KG1 (cell line): ENCODE results near the gene KIAA1671.

Experiments used
- DNase-seq: peaks from one replicate; lab custom pipeline; 2025; lab: John Stamatoyannopoulos, UW

KIAA1671 gene

DNA sequence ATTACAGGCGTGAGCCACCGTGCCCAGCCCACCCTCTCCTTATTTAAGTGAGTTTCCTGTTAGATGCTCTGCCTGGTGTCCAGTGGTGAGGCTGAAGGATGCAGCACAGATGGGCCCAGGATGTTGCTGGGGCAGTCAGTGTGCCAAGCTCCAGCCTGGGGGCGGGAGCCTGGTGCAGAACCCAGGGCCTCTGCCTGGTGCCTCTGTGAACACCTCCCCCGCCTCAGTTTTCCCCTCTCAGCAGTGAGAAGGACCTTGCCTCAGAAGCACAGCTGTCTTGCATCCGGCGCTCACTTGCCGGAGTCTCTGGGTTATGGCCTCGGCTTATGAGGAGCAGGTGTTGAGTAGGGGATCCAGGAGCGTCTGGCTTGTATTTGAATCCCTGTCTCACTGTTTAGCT is 116.2 kb downstream of the KIAA1671 start:
- no peak for DNase-seq

DNA sequence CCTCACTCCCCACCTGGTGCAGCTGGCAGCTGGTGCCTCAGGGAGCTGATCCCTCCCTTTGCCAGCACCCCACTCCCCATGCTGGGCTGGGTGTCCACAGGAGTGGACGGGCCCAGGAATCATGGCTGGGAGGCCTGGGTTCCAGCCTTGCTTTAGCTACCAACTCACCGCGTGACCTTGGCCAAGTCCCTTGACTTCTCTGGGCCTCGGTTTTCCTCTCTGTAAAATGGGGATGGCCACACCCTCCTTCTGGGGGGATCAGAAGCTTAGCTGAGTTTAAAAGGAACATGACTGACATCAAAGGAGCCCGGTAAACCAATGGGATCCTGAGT is 116.9 kb downstream of the KIAA1671 start:
- no peak for DNase-seq

DNA sequence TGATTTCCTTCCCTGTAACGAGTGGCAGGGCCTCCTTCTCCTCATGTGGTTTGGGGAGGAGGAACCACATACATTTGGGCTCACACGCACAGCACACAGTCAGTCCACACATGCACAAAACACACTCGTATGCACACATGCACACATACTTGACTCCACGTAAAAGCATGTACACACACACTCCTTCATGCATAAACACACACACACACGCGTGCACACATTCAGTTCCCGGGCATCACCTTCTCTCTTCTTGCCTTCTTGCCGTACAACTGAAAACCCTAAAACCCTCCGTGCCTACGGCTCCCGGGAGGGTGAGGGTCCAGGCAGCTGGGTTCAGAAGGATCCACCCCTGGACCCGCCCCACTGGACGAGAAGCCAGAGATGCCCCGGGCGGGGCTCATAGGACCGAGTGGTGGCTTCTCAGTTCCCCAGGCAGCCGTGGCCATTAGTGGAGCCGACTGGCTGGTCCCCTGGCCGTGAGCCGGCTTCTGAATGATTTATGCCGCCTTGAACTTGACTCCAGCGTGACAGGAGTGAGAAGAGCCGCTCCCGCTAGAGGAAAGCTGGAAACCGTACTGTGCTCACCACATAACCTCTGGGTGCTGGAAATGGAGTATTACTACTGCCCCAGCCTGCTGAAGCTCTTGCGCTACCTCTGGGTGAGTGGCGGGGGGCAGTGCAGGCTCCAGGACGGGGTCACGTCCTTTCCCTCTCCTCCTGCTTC is 117.4 kb downstream of the KIAA1671 start:
- no peak for DNase-seq

DNA sequence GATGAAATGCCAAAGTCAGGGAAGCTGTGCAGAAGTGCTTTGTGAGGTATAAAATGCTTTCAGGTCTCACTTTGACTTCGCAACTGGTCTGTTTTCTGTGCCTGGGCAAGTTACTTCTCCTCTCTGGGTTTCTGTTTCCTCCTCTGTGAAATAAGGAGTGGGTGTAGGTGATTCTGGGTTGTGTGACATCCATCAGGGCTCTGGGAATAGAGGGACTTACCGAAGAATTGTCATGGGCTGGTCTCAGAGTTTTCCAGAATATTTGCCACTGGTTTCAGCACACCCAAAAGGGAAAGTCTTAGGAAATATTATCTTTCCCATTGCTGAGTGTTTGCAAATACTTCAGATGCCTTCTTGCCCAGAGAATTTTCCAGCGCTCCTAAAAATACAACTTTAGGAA is 118.4 kb downstream of the KIAA1671 start:
- DNase-seq, result no peak

DNA sequence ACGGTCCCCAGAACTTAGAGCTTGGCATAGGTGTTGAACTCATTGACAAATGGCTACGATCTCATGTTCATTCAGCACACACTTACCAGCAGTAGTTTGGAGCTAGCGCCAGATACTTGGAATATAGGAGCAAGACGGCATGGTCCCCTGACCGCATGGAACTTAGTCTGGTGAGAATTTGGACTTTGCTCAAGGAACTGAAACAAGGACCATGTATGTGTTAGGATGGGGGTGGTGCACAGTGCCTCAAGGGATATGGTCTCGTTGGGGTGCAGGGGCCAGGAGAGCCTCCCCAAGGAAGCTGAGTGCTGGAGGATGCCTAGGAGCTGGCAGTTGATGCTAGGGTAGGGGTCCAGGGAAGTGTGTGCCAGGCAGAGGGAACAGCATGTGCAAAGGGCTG is 119.2 kb downstream of the KIAA1671 start:
- DNase-seq, result no peak

DNA sequence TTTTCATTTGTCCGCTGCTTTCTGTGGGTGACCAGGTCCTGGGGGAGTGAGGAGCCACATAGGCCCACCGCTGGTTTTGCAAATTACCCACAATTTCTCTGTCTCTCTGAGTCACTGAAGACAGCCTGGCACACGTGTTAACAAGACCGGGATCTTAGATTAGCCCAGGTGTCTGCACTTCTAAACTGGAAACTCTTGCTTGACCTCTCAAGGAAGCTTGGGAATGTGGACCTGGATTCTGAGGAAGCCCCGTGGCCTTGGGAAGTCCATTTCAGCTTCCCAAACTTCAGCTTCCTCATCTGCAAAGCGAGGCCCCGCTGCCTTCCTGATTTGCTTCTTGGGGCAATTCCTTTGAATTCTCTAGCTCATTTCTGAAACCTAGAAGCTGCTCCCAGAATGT is 119.9 kb downstream of the KIAA1671 start:
- DNase-seq, result no peak

DNA sequence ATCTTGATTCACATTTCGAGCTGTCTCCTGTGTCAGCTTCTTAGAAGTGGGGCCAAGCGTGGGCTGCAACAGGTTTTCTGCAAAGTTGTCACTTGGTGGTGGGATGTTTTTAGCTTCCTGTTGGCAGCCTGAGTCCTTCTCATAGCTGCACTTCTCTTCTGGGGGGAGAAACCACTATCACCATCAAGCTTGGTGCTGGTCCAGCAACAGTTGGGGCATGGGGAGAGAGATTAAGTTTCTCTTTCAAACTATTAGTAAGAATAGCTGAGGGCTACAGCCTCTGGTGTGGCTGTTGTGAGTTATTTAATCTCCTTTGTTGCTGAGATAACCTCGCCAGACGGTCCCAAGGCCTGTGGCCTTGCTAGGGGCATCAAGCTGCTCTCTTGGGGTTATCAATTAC is 123.8 kb downstream of the KIAA1671 start:
- DNase-seq, result no peak

DNA sequence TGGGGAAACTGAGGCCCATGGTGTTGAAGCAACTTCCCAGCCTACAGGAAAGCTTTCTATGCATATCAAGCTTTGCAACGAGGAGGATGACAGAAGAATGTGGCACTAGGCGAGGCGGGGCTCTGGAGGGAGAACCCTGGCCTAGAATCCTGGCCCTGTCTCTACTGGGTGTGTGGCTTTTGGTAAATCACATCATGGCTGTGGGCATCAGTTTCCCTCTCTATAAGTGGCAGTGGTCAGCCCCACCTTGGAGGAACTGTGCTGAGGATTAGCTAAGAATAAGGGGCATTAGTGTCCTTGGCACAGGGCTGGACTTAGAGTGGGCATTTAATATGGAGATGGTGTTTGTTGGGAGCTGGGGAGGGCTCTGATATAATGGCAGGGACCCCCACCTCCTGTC is 124.5 kb downstream of the KIAA1671 start:
- no peak for DNase-seq

DNA sequence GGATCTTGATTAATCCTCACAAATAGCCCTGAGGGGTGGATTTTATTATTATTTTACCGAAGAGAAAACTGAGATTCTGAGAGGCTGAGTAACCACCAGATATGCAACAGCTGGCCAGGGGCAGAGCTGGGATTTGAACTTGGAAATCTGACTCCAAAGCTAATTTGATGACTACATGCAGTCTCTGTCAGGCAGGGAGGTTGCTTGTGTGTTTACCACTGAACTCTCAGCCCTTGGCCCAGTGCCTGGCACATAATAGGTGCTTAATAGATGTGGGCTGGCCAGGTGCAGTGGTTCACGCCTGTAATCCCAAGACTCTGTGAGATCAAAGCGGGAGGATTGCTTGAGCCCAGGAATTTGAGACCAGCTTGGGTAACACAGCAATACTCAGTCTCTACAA is 125.4 kb downstream of the KIAA1671 start:
- no peak for DNase-seq

DNA sequence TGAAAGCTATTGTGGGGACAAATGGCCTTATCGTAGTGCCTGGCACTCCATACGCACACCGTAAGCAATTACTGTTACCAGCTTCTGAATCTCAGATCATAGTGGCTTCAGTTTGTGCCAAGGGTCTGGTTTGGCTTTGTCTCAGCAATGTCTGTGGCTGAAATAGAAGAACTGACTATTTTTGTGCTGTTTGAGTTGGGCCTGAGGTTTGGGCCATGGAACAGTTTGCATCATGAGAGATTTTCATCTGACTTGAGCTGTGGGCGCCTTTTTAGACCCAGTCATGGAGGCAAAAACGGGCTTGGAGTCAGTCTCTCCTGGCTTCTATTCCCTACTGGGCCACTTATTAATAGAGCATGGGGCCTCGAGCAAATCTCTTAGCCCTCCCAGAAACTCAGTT is 126.1 kb downstream of the KIAA1671 start:
- no peak for DNase-seq

DNA sequence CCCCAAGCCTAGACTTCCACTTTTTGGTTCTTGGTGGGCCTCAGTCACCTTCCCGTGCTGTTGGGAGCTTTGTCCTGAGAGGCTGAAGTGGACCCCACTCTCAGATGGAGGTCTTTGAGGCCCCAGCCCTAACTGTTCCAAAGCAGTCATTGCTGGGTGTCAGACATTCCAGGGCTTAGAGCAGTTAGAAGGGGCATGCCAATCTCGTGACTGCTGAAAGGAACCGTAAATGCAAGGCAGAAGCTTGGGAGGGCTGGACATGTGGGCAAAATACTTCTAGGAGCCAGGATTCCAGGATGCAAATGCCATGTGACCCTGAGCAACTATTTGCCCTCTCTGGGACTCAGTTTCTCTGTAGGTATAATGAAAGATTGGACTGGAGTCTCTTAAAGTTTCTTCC is 128.3 kb downstream of the KIAA1671 start:
- DNase-seq, result no peak

DNA sequence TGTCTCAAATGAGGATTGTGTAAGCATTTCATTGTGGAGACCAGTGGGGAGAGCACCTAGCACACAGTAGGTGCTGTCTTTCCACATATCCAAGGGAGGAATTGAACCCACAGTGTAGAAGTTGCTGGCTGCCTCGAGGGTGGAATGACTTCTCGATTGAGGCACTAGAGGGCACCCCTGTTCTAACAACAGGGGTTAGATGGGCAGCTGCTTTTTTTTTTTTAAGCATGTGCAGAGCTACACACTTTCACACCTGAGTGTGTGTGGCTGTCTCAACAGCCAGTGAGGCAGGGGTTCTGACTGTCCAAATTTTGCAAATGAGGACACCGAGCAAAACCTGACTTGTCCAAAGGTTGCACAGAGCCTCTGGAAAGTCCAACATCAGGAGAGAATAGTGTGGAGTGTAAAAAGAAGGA is 128.9 kb downstream of the KIAA1671 start:
- DNase-seq, result no peak

DNA sequence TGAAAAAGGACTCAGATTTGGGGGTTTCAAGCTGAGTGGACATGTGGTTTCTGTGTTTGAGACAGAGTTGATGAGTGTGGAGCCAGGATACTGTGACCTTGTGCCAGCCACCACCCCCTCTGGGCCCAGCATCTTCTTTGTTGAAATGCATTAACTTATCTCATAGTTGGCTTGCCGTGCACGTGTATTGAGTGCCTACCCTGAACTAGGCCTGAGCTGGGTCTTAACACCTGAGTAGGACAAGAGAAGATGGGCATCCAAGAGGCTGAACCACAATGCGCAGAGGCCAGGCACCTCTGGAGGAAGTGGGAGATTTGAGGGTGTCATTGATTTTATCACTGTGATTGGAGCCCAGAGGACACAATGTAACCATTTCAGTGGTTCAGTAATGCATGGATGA is 129.6 kb downstream of the KIAA1671 start:
- no peak for DNase-seq

DNA sequence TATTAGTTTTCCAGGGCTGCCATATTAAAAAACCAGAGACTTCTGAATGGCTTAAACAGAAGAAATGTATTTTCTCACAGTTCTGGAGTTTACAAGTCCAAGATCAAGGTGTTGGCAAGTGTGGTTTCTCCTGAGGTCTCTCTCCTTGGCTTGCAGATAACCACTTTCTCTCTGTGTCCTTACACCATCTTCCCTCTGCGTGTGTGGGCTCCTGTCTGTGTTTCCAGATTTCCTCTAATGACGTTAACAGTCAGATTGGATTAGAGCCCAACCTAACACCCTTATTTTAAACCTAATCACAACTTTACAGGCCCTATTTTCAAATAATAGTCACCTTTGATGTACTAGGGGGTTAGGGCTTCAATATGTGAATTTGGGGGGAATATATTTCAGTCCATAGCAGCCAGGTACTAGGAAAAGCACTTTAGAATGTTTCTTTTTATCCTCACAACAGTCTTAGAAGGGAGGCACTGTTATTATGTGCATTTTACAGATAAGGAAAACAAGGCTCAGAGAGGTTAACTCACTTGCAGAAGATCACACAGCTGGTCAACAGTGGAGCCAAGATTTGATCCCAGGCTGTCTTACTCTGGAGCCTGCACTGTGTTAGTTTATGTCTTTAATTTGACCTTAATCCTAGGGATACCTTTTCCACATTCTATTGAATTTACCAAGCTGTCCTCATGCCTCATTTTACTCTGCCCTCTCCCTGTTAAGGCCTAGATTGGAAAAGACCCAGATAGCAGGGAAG is 130.7 kb downstream of the KIAA1671 start:
- DNase-seq, result no peak

DNA sequence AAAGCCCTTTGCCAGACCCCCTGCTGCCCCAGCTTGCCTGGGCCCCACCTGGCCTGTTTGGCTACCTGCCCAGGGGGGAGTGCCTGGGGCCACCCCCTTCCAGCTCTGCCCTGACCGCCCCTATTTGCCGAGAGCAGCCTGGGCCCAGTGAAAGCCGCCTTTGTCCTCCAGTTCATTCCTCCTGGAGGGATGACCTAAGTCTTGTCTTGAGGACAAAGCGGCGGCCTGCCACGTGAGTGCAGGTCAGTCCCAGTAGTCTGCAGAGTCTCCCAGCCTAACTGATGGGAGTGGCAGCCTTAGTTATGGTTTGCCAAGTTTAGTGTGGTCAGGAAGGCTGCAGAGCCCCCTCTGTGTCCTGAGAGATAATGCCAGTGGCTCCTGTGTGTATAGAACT is 131.3 kb downstream of the KIAA1671 start:
- DNase-seq, result no peak

DNA sequence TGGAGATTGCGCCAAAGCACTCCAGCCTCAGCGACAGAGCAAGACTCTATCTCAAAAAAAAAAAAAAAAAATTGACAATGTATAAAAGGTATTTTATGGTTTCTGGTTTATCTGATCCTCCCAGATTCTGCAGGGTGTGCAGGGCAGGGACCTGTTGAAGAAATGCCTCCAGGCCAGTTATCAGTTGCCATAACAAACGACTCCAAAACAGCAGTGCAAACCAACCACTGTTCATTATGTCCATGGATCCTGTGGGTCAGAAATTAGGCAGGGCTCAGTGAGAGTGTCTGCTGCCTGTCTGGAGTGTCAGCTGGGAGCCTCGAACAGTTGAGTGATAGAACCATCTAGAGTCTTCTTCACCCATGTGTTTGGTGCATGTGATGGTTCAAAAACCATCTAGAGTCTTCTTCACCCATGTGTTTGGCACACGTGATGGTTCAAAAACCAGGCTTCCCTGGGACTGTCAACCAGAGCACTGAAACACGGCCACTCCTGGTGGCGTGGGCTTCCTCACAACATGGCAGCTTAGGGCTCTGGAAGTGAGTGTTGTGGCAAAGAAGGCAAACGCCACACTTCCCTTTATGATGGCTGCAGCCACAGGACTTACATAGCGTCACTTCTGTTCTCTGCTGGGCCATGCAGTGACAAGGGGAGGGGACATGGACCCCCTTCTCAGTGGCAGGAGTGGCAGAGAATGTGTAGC is 132.0 kb downstream of the KIAA1671 start:
- DNase-seq, result no peak

DNA sequence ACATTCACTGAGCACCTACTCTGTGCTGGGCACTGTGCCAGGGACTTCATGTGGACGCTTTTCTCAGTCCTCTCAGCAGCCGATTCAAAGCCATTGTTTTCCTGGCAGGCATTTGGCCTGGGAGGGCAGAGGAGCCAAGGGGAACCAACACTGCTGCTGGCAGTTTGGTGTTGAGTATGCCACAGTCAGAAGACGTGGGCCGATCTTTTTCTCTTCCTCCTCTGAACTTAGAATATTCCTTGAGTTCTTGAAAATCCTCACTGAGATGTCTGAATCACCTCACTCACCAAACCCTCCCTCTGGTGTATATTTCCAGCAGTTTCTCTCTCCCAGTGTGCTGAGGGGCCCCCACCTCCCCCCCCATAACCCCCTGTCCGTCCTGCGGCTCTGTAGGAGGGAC is 132.6 kb downstream of the KIAA1671 start:
- no peak for DNase-seq

DNA sequence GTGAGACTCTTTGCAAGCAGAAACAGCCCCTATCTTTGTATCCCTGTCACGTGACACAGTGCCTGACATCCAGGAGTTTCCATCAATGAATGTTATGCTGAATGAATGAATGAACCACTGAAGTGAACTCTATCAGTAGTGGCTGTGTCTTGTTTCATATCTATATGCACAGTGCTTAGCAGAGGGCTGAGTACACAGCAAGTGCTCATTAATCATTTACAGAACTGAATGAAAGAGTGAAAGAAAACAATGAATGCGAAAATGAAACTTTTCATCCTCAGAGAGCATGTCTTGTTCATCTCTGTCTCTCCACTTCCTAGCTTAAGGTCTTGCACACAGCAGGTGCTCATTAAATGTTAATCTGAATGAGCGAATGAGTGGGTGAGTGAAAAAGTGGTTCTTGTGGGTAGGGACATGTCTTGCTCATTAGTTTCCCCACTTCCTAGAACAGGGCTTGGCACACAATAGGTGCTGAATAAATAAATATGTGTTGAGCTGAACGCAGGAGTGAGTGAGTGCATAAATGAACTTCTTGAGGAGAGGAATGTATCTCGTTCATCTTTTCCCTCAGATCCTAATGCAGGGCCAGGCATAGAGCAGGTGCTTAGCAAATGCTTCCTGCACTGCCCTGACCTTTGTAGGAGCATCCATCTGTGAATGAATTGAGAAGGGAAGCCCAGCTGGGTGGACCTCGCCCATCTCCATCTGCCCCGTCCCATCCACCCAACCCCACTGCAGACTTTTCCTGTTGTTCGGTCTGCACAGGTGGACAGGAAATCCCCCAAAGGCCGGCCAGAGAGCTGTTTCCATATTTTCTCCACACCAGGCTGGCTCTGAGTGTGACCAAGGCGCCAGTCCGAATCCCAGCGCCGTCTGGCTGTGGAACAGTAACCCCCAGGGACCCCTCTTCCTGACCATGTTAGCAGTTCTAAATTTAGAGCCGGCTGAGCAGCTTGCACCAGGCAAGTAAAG is 133.7 kb downstream of the KIAA1671 start:
- DNase-seq, result no peak

DNA sequence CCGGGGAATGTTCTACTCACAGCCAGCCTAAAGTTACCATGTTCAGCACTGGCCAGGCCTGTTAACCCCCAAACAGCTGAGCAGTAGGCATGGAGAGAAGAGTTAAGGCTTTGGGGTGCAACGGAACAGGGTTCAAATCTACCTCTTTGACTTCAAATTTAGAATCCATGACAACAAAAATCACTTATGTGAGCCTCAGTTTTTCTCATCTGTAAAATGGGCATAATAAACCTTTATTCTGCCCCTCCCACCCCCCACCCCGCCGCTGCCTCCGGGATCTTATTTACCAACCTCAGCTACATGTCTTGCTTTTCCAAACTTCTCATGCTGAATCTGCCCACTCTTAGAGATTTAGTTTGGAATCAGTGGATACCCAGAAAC is 134.4 kb downstream of the KIAA1671 start:
- no peak for DNase-seq

DNA sequence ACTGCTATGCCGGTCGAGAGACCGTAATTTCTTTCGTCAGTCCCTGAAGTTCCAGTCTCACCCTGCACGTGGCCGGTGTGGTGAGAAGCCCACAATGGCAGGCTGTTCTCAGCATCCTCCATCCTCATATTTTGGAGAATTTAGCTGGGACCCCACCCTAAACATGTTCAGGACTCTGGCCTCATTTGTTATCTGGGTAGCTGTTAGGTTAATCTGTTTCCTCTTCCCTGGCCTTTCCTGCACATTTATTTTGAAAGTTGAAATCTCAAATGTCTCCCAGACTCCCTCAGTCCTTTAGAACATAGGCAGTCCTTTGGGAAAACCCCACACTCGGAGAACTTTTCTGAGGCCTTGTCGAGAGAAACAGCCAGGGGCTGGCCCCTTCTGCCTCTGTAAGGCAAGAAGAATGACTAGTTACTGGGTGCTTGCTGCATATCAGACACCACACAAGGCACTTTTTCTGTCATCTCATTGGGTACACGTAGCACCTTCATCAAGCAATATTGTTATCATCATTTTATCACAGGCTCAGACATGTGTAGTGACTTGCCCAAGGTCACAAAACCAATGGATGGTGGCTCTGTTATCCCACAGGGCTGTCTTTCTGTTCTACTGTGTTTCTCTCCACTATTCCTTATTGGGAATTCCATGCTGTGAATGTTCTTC is 137.8 kb downstream of the KIAA1671 start:
- no peak for DNase-seq

DNA sequence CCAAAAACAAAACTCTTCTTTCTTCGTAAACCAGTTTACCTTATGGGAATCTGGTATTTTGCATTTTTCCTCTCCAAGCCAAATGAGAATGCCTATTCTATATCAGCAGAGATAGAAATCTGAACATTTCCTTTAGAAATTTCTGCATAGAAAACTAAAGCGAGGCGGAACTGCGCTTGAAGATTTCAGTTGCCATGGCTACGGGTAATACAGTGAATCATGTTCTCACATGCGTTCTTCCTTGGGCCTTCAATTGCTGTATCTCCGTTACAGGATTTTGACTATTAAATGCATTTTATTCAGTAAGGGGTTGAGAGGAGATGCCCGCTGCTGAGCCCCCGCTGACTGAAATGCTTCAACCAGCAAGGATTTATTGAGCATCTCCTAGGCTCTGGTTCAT is 138.9 kb downstream of the KIAA1671 start:
- no peak for DNase-seq

DNA sequence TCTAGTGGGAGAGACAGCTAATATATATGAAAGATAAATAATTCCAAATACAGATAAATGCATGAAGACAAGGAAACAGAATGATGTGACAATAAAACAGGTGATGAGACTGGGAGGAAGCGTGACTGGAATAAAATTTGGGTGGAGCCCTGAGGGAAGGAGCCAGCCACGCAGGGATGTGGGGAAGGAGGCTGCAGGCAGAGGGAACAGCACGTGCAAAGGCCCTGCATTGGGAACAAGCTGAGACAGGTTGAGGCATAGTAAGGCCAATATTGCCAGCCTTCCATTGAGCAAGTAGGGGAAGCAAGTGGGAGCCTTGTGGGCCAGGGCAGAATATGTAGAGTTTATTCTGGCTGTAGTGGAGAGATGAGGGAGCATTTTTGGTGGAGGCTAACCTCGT is 139.6 kb downstream of the KIAA1671 start:
- no peak for DNase-seq
